ENCODE results near the gene STK24. TPM values are rescaled to one million over a fixed set of nuclear protein-coding genes. Genes with fewer than 3 reads are reported as not detected.
"Not testable (repeated sequence)": the region's sequence is repeated elsewhere in the genome, so short reads cannot be mapped to it uniquely, and the experiment has no call there.

The STK24 gene
- total RNA-seq, 1 donor from 2014 or later: 43.2 TPM

DNA sequence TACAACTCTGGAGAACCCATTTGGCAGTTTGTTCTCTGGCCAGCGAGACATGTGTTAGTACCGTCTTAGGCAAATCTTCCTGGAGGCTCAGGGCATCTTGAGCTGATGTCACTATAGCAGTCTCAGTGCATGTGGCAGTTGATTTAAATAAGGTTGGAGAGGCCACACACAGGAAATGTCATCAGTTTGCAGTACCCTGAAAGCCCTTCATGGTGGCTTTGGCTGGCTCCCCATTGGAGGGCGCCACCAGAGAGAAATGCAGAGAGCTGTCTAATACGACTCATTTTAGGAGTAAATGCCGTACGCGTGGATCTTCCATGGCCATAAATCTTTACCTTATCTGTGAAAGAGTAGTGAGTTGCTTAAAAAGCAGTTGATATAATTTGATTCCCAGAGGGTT, 163.1 kb downstream of the STK24 start:
- no peak for DNase-seq (ENCODE audit: low read depth)

DNA sequence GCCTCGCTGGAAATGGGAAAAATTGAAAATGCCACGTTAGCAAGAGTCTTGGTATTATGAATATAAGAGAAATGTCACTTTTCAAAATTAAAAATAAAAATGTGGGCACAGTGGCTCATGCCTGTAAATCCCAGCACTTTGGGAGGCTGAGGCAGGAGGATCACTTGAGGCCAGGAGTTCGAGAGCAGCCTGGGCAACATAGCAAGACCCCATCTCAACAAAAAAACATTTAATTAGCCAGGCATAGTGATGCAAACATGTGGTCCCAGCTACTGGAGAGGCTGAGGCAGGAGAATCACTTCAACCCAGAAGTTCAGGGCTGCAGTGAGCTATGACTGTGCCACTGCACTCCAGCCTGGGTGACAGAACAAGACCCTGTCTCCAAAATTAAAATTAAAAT, 163.6 kb downstream of the STK24 start:
- not testable (repeated sequence) for DNase-seq (ENCODE audit: low read depth)

DNA sequence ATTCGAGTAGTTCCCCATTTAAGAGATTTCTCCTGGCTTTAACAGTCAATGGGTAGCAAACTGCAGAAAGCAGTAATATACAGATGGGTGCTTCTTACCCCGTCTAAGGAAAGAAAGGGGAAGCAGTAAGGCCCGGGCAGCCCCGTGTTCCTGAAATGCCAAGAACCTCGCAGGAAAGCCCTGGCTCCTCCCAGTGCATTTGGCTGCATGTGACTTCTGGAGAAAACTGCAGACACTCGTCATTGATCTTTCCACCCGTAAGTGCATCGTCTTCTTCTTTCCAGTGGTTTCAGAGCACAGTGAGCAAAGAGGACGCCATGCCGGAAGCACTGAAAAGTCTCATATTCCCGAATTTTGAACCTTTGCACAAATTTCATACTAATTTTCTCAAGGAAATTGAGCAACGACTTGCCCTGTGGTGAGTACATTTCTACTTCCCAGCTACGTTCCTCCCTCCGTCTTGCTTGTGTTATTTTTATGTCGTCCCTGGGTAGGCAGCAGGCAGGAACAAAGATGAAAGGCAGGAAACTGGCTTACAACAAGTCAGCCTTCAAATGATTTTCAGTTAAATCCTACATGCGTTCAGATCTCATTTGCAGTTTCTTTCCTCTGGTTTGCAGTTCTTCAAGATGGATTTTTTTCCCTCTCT, 165.2 kb downstream of the STK24 start:
- DNase-seq (ENCODE audit: low read depth): no peak

DNA sequence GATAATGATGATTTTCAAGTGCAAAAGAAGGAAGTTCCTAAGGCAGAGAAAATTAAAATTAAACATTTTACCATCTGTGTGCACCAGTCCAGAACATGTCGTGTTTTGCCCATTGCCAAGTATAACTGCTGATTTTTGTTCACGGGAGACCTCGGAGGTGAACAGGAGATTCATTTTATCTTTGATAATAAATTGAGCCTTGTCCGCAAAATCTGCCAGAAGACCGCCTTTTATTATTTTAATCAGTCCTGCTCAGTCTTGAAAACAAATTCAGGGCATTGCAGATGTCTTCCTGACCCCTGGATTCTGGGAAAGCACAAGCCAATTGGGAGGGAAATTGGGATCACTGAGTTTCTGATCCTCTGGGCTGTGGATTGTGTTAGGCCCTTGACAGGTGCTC, 165.9 kb downstream of the STK24 start:
- DNase-seq (ENCODE audit: low read depth): no peak

DNA sequence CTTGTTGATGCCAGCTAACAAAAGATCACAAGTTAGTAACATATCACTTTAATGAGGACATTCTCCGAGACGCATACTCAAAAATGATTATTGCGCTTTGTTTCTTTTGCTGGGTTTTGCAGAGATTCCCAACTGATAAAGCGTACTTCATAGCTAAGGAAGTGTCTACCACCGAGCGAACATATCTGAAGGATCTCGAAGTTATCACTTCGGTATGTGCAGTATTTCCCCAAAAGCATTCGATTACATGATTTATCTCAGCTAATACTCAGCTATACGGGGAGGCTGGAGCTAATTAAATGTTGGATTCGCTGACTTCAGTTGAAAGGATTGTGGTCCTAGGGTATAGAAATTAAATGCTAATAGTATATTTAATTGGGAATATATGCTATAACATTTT, 166.3 kb downstream of the STK24 start:
- no peak for DNase-seq (ENCODE audit: low read depth)

DNA sequence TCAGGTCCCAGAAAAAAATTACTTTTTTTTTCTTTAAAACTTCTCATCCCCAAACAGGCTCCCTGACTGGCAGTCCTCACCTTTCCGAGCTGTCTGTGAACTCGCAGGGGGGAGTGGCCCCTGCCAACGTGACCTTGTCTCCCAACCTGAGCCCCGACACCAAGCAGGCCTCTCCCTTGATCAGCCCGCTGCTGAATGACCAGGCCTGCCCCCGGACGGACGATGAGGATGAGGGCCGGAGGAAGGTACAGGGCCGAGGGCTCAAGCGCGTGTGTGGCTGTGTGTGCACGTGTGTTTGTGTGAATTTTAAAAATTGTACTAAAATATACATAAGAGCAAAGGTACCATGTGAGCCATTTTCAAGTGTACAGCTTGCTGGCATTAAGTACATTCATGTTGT, 167.6 kb downstream of the STK24 start:
- no peak for DNase-seq (ENCODE audit: low read depth)

DNA sequence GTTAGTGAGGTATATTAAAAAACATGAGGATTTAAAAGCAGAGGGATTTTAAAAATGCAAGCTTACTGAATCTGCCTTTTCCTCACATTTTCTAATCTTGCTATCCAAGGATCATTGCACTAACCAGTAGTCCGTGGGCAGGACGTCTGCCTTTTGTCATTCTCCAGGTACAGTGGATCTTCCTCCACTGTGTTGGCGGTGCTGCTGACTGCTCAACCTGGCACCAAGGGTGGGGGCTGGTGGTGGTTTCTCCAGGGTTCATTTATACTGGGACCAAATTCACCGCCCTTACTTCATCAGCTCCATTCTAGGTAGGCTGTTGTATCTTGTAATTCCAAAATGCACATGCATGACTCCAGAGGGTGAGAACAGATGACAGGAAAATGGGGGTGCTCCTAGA, 169.3 kb downstream of the STK24 start:
- no peak for DNase-seq (ENCODE audit: low read depth)

DNA sequence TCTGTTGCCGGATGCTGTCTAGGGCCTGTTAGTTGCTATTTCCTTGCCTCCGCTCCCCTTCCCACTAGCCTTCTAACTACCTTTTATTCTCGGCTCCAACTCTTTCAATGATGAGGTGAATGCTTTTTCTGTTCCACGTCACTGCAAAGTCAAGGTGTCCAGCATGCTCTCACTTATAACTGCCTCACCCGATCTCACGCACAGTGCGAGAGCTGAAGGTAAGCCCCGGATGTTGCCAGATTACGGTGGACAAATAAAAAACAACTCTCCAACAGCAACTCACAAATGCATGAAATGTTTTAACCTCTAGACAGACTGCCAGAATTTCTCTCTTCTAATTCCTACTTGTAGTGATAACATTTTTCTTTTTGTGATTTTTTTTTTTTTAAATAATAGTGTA, 169.9 kb downstream of the STK24 start:
- DNase-seq (ENCODE audit: low read depth): no peak

DNA sequence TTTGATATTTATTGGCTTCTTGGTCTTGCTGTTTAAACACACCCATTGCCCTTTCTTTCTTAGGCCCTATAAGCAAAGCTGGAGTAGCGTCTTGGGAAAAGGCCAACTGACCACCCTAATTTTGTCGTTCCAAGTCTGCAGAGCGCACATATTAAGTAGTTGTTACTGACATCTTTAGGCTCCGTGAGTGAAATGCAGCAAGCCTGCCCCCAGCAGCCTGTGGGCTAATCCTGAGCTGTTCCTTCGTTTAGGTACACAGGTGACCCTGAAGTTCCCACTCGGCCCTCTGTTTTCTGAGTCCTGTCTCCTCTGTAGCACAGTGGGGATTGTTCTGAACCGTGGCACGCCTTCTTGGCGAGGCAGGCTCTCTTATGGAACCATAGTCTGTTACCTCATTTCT, 170.5 kb downstream of the STK24 start:
- no peak for DNase-seq (ENCODE audit: low read depth)

DNA sequence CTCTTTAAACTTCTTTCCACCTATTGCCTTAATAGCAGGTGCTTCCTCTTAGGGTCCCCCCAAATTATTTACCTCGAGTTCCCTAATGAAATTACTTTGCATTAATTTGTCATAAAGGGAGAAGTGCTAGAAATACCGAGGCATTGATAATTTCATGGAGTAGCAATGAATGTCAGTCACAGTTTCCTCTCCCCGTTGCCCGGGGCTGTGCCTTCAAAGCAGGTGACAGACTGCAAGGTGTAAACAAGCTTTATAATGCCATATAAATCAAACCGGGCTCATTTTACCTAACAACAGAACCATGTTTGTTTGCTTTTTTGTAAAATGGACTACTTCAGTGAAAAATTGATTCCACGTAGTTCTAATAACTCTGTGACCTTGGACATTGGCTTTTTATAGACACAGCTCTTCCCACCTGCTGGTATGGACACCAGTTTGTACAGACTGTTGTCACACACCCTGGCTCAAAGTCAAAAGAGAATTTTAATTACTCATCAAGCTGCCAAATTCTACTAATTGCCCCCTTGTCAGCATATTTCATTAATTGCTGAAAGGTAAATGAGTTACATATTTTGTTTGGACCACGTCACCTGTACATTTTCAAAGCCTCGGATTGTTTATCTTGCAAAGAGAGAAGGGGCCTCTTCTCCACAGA, 171.1 kb downstream of the STK24 start:
- DNase-seq (ENCODE audit: low read depth): no peak

DNA sequence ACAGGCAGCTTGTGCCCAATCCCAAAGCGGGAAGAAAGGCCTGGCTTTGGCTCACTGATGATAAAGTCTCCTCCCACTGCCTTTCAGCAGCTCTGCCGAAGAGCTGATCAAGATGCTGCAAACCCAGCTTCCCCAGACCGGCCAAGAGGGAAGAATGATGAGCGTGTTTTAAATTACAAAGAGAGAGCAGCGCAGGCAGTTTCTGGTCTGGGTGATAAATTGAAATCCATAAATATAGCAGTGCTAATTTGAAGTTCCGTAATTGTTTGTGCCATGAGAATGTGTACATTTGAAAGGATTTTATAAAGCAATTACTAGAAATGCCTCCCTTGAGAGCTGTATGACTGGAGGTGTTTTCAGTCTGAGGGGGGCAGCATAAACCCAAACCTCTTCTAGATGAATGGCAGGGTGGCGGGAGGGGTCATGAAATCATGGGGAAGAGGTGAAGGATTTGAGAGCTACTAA, 171.8 kb downstream of the STK24 start:
- DNase-seq (ENCODE audit: low read depth): no peak

DNA sequence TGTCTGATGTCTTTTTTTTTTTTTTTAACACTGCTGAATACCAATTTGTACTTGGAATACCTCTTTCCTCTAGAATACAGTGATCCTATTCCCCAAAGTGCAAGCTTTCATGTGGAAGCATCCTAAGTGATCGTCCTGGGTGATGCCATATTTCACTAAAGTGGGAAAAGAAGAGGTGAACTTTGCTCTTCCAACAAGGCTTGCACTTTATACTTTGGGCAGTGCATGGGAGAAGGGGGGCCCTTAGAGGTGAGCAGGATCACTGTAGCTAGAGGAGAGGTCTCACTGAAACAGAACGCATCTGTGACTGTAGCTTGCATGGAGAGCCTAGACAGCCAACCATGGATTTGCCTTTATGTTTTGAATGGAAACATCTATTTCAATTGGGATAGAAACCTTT, 173.8 kb downstream of the STK24 start:
- DNase-seq (ENCODE audit: low read depth): no peak

DNA sequence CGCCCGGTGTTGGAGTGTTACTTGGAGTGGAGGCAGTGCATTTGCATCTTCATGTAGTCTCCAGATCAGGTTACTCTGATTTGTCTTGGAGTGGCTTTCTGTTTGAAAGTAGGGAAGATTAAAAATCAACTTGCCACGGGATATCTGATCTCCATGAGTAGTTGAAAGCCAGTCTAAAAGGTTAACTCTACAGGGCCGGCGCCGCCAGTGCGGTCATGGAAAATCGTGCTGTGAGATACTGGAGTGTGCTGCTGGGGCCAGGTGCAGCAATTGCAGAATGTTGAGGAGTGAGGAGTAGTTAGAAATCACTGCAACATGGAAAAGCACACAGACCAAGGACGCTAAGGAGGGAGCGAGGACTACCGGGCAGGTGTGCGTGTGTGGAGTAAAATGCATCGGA, 175.0 kb downstream of the STK24 start:
- DNase-seq (ENCODE audit: low read depth): no peak

DNA sequence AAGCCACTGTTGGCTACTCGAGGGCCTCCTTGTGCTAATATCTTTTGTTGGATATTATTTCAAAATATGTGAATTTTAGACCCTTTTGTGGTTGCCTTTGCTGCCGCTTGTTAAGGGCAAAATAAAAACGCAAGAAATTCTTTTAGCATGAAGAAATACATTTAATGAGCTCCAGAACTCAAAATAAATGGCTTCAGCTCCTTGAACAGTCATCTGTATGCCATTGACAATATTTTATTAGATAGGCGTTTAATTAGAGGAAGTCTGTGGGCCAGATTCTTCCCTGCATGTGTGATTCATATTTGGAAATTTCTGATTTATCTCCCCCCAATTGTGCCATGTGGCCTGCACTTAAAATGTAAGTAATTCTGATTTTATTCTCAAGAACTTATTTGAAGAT, 177.2 kb downstream of the STK24 start:
- DNase-seq (ENCODE audit: low read depth): no peak

DNA sequence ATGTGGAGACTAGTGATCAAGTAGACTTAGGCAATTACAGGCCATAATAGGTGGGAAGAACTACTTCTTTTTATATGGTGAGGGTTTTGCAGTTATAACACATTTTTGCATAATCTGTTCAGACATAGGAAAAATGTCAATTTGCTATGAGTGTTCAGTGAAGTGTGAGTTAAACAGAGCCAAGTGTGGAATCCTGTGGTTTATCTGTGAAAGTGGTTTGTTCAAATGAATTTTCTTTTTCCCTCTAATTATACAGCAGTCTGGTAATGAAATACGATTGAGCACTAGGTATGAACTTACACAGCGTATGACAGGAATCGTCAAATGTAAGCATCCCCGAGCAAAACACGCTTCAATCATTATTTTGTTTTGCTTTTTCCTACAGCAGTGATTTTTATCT, 178.3 kb downstream of the STK24 start:
- no peak for DNase-seq (ENCODE audit: low read depth)

DNA sequence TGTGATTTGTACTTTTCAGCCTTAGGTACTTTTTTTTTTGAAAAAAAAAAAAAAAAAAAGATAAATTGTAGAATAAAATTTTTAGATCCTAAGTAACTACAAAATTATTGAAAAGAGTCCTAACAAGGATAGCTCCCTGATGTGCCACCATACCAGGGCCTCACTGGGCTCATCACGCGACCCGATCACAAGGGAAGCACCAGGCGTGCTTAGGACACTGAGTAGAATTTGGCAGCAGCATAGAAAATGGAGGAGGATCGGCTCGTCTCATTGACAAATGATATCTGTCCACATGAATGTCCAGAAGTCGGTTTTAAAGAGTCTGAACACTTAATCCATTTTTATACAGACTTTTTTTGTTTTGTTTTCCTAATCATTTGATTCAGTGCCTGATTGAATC, 179.0 kb downstream of the STK24 start:
- DNase-seq (ENCODE audit: low read depth): no peak

DNA sequence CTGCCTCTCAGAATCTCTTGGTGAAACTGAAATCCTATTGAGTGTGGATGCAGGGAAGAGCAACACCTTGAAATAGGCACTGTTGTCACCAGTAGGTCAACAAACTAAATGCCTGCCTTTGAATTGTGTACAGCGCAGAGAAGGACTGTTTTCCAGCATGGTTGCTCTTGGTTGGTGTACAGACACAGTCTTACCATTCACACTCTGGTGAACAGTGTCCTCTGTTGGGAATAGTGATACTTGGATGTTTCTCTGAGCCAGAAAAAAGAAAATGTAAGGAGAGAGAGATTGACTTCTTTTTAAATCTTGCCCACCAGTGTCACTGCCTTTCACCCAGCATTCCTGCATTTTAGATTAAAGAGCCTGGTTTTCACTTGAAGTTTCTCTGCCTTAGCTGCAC, 179.7 kb downstream of the STK24 start:
- DNase-seq (ENCODE audit: low read depth): peak; percentile 37

DNA sequence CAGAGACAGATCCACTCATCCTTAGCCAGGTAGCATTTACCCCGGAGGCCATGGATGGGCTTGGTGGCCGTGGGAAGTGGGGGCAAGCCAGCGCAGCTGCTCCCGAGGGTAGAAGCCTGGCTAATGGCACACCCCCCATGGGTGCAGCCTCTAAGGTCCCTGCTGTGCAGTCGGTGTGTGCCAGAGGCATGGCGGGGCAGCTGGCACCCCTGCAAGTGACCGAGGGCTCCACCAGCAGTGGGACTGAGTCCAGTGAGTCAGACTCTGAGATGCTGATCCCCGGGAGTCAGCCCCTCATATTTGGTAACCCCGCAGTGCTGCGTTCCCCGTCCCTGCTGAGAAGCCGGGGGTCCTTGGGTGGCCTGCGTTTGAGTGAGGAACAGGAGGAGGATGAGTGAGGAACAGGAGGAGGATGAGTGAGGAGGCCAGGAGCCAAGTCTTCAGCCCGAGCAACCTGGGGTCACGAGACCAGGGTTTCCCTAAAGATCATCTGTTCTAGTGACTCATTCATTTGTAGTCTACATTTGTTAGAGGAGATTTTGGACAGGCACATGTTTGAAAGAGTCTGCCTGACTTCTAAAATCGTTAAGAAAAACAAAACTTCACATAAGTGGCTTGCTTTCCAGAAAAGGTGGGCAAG, 180.7 kb downstream of the STK24 start:
- DNase-seq (ENCODE audit: low read depth): peak; percentile 24

Other genes starting within 250 kb of the STK24 start
- gene SLC15A1, start 175.6 kb upstream of the STK24 start, total RNA-seq: not detected in 2 replicates